HEK293 (cell line): ENCODE data around the gene KRT13.

Experiments used
- CTCF ChIA-PET: fragments of 350-600 bp; formaldehyde crosslinking; extraction: SDS; loops from one replicate; lab custom pipeline; 2021; ENCODE audit warnings: antibody characterized with exemption; lab: Yijun Ruan, JAX
- POLR2A ChIA-PET: fragments of 300-600 bp; formaldehyde crosslinking; extraction: SDS; loops from one replicate; lab custom pipeline; 2020; ENCODE audit warnings: antibody characterized with exemption, inconsistent platforms; lab: Yijun Ruan, JAX
- H3K27ac ChIP-seq: fragments of 200-500 bp; sonication (Bioruptor generic); 2 replicates; pipeline ENCODE4 v1.5.1; 2014; ENCODE audit warnings: low read depth, low read length, control low read depth, inconsistent platforms; ENCODE audit errors: extremely low read depth
- H3K36me3 ChIP-seq, 2 experiments: fragments of 200-500 bp in 1 of 2; sonication (Bioruptor generic) in 1 of 2; 1 replicate in 1 of 2; 2 replicates in 1 of 2; pipeline ENCODE4 v1.5.1; 2014 to 2017; ENCODE audit warnings: inconsistent platforms in 2 of 2, low read length in 2 of 2; ENCODE audit not compliant: control insufficient read depth in 2 of 2, insufficient read depth in 1 of 2
- H3K4me1 ChIP-seq: fragments of 200-500 bp; sonication (Bioruptor generic); 2 replicates; pipeline ENCODE4 v1.5.1; 2014; ENCODE audit warnings: mild to moderate bottlenecking, low read length, inconsistent platforms; ENCODE audit not compliant: control insufficient read depth, insufficient read depth
- H3K4me3 ChIP-seq: 2 replicates; pipeline ENCODE4 v1.5.1; 2011; ENCODE audit warnings: low read depth, mild to moderate bottlenecking, control low read depth, low read length, moderate library complexity
- H3K9me3 ChIP-seq: fragments of 200-500 bp; sonication (Bioruptor generic); 2 replicates; pipeline ENCODE4 v1.5.1; 2014; ENCODE audit warnings: low read depth, low read length, inconsistent platforms; ENCODE audit not compliant: control insufficient read depth, insufficient read depth
- CTCF ChIP-seq: fragments of 450-650 bp; formaldehyde crosslinking; IDR thresholded peaks from 2 replicates; pipeline ENCODE4 v1.5.1; 2016; ENCODE audit warnings: missing biosample characterization, missing genetic modification characterization
- GLIS1 ChIP-seq: fragments of 450-650 bp; formaldehyde crosslinking; IDR thresholded peaks from 2 replicates; pipeline ENCODE4 v1.5.1; 2016; ENCODE audit warnings: missing biosample characterization, missing genetic modification characterization
- HOXD13 ChIP-seq: sonication (generic); formaldehyde crosslinking; IDR thresholded peaks from 2 replicates; pipeline ENCODE4 v1.8.0; 2022; ENCODE audit warnings: missing genetic modification reagents, borderline replicate concordance
- KLF1 ChIP-seq: fragments of 450-650 bp; formaldehyde crosslinking; IDR thresholded peaks from 2 replicates; pipeline ENCODE4 v1.5.1; 2016; ENCODE audit warnings: missing biosample characterization, missing genetic modification characterization
- REPIN1 ChIP-seq: fragments of 450-650 bp; formaldehyde crosslinking; IDR thresholded peaks from 2 replicates; pipeline ENCODE4 v1.5.1; 2017; ENCODE audit warnings: missing biosample characterization, missing genetic modification characterization, low read depth
- SCRT1 ChIP-seq: fragments of 450-650 bp; formaldehyde crosslinking; IDR thresholded peaks from 2 replicates; pipeline ENCODE4 v1.5.1; 2016; ENCODE audit warnings: missing biosample characterization, missing genetic modification characterization, borderline replicate concordance
- SP2 ChIP-seq: fragments of 450-650 bp; formaldehyde crosslinking; IDR thresholded peaks from 2 replicates; pipeline ENCODE4 v1.5.1; 2016; ENCODE audit warnings: missing biosample characterization, missing genetic modification characterization
- YY2 ChIP-seq: fragments of 450-650 bp; formaldehyde crosslinking; IDR thresholded peaks from 2 replicates; pipeline ENCODE4 v1.5.1; 2016; ENCODE audit warnings: missing biosample characterization, missing genetic modification characterization
- ZBTB17 ChIP-seq: fragments of 450-650 bp; formaldehyde crosslinking; IDR thresholded peaks from 2 replicates; pipeline ENCODE4 v1.5.1; 2016; ENCODE audit warnings: missing biosample characterization, missing genetic modification characterization
- ZBTB48 ChIP-seq: fragments of 450-650 bp; formaldehyde crosslinking; IDR thresholded peaks from 2 replicates; pipeline ENCODE4 v1.5.1; 2016; ENCODE audit warnings: missing biosample characterization, missing genetic modification characterization
- ZBTB8A ChIP-seq: fragments of 450-650 bp; formaldehyde crosslinking; IDR thresholded peaks from 2 replicates; pipeline ENCODE4 v1.5.1; 2016; ENCODE audit warnings: missing biosample characterization, missing genetic modification characterization
- ZEB2 ChIP-seq: fragments of 450-650 bp; formaldehyde crosslinking; IDR thresholded peaks from 2 replicates; pipeline ENCODE4 v1.5.1; 2016; ENCODE audit warnings: missing biosample characterization, missing genetic modification characterization
- ZNF157 ChIP-seq: fragments of 450-650 bp; formaldehyde crosslinking; IDR thresholded peaks from 2 replicates; pipeline ENCODE4 v1.5.1; 2016; ENCODE audit warnings: missing biosample characterization, missing genetic modification characterization
- ZNF398 ChIP-seq: fragments of 450-650 bp; formaldehyde crosslinking; IDR thresholded peaks from 2 replicates; pipeline ENCODE4 v1.5.1; 2017; ENCODE audit warnings: missing biosample characterization, missing genetic modification characterization
- ZNF423 ChIP-seq: fragments of 450-650 bp; formaldehyde crosslinking; IDR thresholded peaks from 2 replicates; pipeline ENCODE4 v1.5.1; 2016; ENCODE audit warnings: missing biosample characterization, missing genetic modification characterization
- ZNF501 ChIP-seq: fragments of 450-650 bp; formaldehyde crosslinking; IDR thresholded peaks from 2 replicates; pipeline ENCODE4 v1.5.1; 2016; ENCODE audit warnings: missing biosample characterization, missing genetic modification characterization
- ZNF529 ChIP-seq: fragments of 450-650 bp; formaldehyde crosslinking; IDR thresholded peaks from 2 replicates; pipeline ENCODE4 v1.5.1; 2017; ENCODE audit warnings: missing genetic modification characterization, missing biosample characterization; ENCODE audit not compliant: insufficient replicate concordance
- ZNF571 ChIP-seq: fragments of 450-650 bp; formaldehyde crosslinking; IDR thresholded peaks from 2 replicates; pipeline ENCODE4 v1.5.0; 2017; ENCODE audit warnings: missing biosample characterization, missing genetic modification characterization
- ZNF677 ChIP-seq: fragments of 450-650 bp; IDR thresholded peaks from 2 replicates; pipeline ENCODE4 v1.5.0; 2018; ENCODE audit warnings: missing biosample characterization, mild to moderate bottlenecking, missing genetic modification characterization, moderate library complexity
- ZNF707 ChIP-seq: fragments of 450-650 bp; formaldehyde crosslinking; IDR thresholded peaks from 2 replicates; pipeline ENCODE4 v1.5.1; 2016; ENCODE audit warnings: missing biosample characterization, missing genetic modification characterization
- ZNF76 ChIP-seq: fragments of 450-650 bp; formaldehyde crosslinking; IDR thresholded peaks from 2 replicates; pipeline ENCODE4; 2016; ENCODE audit warnings: low read depth, missing biosample characterization, missing genetic modification characterization, borderline replicate concordance
- ZSCAN4 ChIP-seq: fragments of 450-650 bp; formaldehyde crosslinking; IDR thresholded peaks from 2 replicates; pipeline ENCODE4 v1.5.1; 2017; ENCODE audit warnings: missing biosample characterization, missing genetic modification characterization

KRT13 gene

DNA sequence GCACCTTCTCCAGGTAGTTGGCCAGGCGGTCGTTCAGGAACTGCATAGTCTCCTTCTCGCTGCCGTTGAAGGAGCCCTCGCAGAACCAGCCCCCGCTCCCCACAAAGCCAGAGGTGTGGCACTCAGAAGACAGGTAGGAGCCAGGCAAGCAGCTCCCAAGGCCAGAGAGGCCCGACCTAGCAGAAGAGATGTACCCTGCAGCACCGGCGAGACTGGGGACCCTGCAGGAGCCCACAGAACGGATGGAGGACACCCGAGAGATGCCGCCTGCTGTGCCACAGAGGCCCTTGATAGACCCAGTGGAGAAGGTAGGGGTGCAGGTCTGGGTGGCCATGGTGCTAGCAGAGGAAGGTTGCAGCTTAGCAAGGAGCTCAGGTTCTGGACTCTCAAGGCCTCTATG lies 15.9 kb downstream of the KRT13 start, which contains the start of gene KRT36:
Gene KRT36 (minus strand): TSS at position 380 of the 400 bp plus-strand sequence. CDS start 46 bp downstream, at position 334.
- H3K27ac ChIP-seq = no peak within 1 kb of the TSS
- no peaks in the 10 kb centered on the region for H3K9me3 ChIP-seq
- no peak for TF ChIP-seq YY2 (tag by site-specific recombination)
- TF ChIP-seq KLF1 (tag by site-specific recombination) = no peak
- TF ChIP-seq ZNF707 (tag by site-specific recombination) = no peak
- no peak for TF ChIP-seq ZNF76
- no peak for TF ChIP-seq ZEB2 (tag by site-specific recombination)
- no peak for TF ChIP-seq ZNF423
- TF ChIP-seq ZNF157 (tag by site-specific recombination) = no peak
- no peak for TF ChIP-seq ZNF529 (tag by site-specific recombination)
- TF ChIP-seq SCRT1 (tag by site-specific recombination) = no peak
- TF ChIP-seq HOXD13 (CRISPR knock-in tag) = no peak
- TF ChIP-seq SP2 (tag by site-specific recombination) = no peak
- TF ChIP-seq ZNF501 (tag by site-specific recombination) = no peak
- no peak for TF ChIP-seq ZNF398 (tag by site-specific recombination)
- TF ChIP-seq GLIS1 (tag by site-specific recombination) = no peak
- no peak for TF ChIP-seq REPIN1 (tag by site-specific recombination)
- TF ChIP-seq ZBTB17 (tag by site-specific recombination) = no peak
- TF ChIP-seq ZNF677 (tag by site-specific recombination) = no peak
- no peak for TF ChIP-seq ZSCAN4
- TF ChIP-seq ZNF571 = no peak
- no peak within 1 kb of the TSS for H3K4me3 ChIP-seq
- H3K36me3 ChIP-seq = no peaks in the 10 kb centered on the region
- peaks cover 6% of the 10 kb centered on the region for H3K4me1 ChIP-seq
- ChIA-PET CTCF (interaction anchor here (0.7 to 7.3 kb wide), 4 partner anchors 60 to 211 kb away, joined by 4 to 63 read pairs (median 10); no protein-coding TSS in a partner anchor), POLR2A (no interaction called here)

DNA sequence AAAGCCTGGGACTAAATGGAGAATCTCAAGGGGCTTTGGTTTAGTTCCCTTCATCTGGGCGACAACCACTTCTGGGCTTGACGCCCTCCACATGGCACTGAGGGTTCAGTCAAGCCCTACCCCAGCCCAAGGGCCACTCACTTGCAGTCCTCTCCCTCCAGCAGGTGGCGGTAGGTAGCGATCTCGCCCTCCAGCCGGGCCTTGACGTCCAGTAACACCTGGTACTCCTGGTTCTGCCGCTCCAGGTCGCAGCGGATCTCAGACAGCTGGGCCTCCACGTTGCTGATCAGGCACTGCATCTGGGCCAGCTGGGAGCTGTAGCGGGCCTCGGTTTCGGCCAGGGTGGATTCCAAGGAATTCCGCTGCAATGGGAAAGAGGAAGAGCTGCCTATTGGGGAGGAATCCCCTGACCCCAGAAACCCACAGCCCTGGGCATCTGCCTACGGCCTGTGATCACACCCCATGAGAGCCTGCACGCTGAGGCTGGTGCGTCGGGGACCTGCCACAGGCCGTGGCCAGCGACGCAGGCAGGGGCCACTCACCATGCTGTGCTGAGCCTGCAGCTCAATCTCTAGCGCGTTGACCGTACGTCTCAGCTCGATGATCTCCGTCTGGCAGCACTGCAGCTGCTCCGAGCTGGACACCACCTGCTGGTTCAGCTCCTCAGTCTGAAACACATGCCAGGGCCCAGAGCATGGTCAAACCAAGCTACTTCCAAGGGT lies 18.4 kb downstream of the KRT13 start:
- no peak overlapping the region for H3K4me3 ChIP-seq
- ChIA-PET CTCF (interaction anchor here (0.6 to 6.1 kb wide), 11 partner anchors 8 to 574 kb away, joined by 3 to 39 read pairs (median 4); no protein-coding TSS in a partner anchor), POLR2A (no interaction called here)
- H3K4me1 ChIP-seq = no peaks in the 10 kb centered on the region
- no peak overlapping the region for H3K27ac ChIP-seq
- H3K9me3 ChIP-seq = no peaks in the 10 kb centered on the region
- H3K36me3 ChIP-seq = no peaks in the 10 kb centered on the region
- TF ChIP-seq CTCF (tag by site-specific recombination) (0 out of 2 replicates have a peak, but pooled peaks have one; percentile 17), ZBTB8A (tag by site-specific recombination) (peak; percentile 26; the same call in 1 of the 2 replicates), ZBTB48 (tag by site-specific recombination) (no peak)
